Hepatocyte (in vitro differentiated cells): ENCODE measurements around the gene TMEM255A.

Experiments
- EZH2 ChIP-seq: fragments of 200-600 bp; sonication (generic); IDR thresholded peaks from 2 replicates; pipeline ENCODE4 v1.6.1; 2016; ENCODE audit warnings: antibody characterized with exemption, mild to moderate bottlenecking, borderline replicate concordance
- EZH2phosphoT487 ChIP-seq: fragments of 200-600 bp; sonication (generic); IDR thresholded peaks from one replicate; pipeline ENCODE4 v1.6.1; 2018; ENCODE audit warnings: antibody characterized with exemption, mild to moderate bottlenecking, low read depth, moderate library complexity; ENCODE audit not compliant: unreplicated experiment, severe bottlenecking
- TF ChIP-seq, protein P1 (sequence below): fragments of 200-600 bp; sonication (generic); IDR thresholded peaks from 2 replicates; pipeline ENCODE4 v1.5.1; 2016; ENCODE audit warnings: antibody characterized with exemption, mild to moderate bottlenecking; ENCODE audit not compliant: poor library complexity

DNA sequence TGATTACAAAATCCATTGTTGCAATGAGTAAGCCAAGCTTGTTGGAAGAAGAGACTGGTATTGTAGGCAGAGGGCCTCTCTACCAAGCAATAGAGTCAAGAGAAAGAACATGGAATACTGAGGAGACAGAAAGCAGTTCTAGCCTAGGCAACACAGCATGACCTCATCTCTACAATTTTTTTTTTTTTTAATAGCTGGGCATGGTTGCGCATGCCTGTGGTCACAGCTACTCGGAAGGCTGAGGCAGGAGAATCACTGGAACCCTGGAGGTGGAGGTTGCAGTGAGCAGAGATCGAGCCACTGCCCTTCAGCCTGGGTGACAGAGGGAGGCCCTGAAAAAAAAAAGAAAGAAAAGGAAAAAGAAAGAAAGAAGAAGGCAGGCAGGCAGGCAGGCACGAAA, 72.3 kb downstream of the TMEM255A start:
- TF ChIP-seq, protein P1, sequence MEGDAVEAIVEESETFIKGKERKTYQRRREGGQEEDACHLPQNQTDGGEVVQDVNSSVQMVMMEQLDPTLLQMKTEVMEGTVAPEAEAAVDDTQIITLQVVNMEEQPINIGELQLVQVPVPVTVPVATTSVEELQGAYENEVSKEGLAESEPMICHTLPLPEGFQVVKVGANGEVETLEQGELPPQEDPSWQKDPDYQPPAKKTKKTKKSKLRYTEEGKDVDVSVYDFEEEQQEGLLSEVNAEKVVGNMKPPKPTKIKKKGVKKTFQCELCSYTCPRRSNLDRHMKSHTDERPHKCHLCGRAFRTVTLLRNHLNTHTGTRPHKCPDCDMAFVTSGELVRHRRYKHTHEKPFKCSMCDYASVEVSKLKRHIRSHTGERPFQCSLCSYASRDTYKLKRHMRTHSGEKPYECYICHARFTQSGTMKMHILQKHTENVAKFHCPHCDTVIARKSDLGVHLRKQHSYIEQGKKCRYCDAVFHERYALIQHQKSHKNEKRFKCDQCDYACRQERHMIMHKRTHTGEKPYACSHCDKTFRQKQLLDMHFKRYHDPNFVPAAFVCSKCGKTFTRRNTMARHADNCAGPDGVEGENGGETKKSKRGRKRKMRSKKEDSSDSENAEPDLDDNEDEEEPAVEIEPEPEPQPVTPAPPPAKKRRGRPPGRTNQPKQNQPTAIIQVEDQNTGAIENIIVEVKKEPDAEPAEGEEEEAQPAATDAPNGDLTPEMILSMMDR, result no peak
- TF ChIP-seq EZH2phosphoT487 (no peak), EZH2 (no peak)
